Stimulated activated CD4-positive, alpha-beta T cell treated with anti-CD3 and anti-CD28 coated beads, Interleukin-1b, Interleukin-23, amount 100 ng/mL, for 4 hours (primary cell): Measurements from ENCODE around the gene CFAP410.
"Not testable (repeated sequence)": the region's sequence is repeated elsewhere in the genome, so short reads cannot be mapped to it uniquely, and the experiment has no call there.

Source experiments
- DNase-seq, 2 donors: peaks; one replicate each; pipeline ENCODE4 v3.0.0-alpha.2; 2020; ENCODE audit warnings: low read depth in 2 of 2

CFAP410 gene

DNA sequence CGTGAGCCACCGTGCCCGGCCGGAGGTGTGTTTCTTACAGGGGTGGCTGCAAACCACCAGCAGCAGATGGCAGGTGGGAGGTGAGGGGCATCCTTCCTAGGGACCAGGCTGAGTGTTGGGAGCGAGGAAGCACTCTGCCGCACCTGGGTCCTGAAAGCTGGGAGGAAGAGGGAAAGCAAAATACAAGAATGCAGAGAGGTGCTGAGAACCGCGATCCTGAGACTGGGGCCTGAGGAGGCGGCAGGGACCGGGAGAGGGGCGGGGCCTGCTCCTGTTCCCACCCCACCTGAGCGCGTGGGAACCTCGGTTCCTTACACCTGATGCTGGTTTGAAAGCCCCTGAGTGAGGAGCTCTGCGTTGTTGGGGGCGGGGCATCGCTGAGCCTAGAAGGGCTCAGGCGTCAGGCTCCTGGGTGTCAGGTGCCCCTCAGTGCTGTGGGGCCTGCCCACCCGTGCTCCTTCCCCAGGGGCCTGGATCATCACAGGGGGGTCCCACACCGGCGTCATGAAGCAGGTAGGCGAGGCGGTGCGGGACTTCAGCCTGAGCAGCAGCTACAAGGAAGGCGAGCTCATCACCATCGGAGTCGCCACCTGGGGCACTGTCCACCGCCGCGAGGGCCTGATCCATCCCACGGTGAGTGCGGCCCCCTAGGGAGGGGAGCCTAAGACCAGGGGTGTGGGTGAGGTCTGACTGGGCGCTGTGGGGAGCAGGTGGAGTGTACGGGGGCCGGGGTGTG lies 29.7 kb upstream of the CFAP410 start:
- no peak for DNase-seq

DNA sequence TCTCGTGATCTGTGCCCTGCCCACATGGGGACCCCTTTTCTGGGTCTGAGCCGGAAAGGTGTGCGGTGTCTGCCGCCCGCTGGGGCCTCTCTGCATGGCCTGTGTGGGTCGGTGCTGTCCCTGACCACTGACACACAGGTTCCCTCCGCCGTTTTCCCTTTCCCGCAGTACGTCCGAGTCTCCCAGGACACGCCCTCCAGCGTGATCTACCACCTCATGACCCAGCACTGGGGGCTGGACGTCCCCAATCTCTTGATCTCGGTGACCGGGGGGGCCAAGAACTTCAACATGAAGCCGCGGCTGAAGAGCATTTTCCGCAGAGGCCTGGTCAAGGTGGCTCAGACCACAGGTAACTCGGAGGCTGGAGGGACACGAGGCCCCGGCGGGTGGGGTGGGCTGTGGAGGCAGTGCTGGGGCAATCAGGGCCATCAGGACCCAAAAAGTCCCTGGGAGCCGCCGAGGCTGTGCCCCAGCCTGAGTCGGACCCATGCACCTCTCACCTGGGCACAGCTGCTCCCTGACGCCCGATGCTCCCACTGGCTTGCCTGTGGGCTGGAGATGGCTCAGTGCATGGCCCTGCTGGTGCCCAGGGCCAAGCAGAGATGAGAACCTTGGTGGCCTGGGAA lies 27.5 kb upstream of the CFAP410 start:
- DNase-seq: no peak

DNA sequence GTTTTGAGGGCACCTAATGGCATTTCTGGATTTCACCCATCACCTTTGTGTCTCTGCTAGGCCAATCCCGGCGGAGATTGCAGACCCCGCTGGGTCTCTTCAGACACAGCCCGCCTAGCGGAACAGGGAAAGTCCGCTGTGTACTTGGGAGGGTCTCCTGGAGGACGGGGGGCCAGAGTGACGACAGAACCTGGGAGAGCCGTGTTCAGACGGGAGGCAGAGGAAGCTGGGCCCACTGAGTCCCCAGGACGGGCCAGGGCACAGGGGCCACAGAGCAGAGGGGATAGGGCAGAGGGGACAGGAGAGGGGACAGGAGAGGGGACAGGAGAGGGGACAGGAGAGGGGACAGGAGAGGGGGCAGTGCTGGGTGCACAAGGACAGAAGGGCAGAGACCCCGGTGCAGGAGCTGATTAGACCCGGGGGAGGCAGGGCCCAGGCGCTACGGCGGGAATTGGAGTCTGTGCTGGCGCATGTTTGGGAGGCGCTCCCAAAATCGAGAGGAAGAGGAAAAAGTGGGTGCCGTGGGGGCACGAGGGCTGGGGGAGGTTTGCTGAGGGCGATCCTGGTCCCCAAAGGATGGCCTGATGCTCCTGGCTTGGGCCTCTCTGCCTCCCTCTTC lies 26.9 kb upstream of the CFAP410 start:
- no peak for DNase-seq

DNA sequence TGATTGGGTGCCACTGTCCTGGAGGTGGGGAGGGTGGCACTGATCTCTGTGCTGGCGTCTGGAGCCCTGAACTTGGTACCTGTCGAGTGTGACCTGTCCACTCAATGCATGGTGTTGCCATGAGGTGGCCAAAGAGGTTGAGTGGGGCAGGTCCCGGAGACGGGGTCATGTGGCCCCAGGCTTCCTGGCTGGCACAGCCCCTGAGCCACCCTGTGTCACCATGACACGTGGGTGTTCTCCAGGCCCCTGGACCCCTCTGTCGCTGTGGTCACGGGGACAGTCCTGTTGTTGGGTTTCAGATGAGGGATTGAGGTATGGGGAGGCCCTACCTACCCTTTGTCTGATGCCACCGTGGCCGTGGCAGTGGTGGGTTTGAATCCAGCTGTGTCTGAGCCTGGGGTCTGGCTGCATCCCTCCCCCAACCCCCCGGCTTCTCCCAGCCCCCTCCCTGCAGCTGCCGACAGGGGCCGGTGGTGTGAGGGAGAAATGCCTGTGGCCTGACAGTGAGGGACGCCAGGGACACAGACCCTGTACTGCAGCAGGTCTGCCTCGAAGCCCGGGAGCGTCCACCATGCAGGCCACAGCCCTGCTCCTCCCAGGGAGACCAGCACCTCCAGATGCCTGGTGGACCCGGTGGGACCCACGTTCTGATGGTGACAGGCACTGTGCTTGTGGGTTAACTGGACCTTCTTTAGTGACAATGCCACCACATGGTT lies 26.2 kb upstream of the CFAP410 start:
- DNase-seq: no peak

DNA sequence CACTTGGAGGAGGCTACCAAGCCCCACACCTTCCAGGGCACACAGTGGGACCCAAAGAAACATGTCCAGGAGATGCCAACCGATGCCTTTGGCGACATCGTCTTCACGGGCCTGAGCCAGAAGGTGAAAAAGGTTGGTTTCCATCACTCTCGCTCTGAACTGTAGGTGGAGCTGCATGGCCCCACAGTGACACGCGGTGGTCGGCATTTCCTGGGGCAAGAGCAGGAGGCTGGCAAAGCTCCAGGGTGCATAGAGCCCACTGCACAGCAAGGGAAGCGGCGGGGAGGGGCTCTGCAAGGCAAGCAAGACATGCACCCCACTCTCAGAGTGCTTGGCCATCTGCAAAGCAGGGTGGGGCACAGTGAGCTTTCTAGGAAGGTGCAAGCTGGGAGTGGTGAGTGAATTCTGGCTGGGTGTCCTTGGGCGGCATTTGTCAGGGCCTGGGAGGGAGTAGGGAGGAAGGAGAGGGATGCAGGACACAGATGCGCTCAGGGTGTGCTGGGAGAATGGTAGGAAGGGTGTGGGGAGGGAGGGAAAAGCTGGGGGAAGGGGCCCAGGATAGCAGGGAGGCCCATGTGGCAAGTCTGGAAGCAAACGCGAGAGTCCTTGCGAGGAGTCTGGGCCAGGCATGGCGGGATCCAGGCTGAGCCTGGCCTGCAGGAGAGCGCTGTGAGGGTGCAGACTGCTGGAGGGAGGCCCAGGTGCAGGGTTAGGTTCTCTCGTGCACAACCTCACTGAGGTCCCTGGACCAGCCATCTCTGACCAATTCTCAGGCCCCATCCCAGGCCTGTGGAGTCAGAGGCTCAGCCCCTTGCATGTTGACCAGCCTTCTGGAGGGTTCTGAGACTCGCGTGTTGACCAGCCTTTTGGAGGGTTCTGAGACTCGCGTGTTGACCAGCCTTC lies 25.2 kb upstream of the CFAP410 start:
- no peak for DNase-seq

DNA sequence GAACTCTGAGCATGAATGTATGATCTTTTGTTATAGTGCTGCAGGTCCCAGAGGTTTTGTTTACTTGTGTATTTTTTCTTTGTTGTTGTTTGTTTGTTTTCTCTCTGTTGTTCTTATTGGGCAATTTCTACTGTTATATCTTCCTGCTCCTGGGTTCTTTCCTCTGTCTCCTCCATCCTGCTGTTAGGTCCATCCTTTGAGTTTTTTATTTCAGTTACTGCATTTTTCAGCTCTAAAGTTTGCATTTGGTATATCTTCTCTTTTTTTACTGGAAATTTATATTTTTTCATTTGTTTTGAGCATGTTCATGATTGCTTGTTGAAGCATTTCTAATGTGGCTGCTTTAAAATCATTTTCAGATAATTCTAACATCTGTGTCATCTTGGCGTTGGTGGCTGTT lies 24.1 kb upstream of the CFAP410 start:
- DNase-seq: no peak

DNA sequence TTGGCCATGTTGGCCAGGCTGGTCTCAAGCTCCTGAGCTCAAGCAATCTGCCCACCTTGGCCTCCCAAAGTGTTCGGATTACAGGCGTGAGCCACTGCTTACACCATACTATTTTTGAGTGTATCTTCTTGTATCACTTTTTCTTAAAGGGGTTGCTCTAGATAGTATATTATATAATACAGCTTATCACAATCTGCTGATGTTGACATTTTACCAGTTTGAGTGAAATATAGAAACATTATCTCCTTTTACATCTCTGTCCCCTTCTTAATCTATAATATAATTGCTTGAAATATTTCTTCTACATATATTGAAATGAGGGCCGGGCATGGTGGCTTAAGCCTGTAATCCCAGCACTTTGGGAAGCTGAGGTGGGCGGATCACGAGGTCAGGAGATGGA lies 22.7 kb upstream of the CFAP410 start:
- not testable (repeated sequence) for DNase-seq

DNA sequence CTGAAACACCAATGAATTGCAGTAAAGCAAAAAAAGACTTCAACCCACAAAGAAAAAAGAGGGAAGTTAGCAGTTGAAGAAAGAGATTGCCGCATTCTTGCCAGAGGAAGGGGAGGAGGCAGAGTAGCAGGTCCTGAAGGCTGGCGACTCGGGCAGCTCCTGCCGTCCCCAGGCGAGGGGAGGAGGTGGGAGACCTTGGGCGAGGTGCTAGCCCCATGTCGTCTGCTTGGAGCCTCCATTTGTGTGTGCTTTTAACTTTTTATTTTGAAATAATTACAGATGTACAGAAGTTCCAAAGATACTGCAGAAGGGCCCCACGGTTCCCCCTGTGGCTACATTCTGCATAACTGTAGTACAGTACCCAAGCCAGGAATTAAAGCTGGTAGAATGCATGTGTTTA lies 21.0 kb upstream of the CFAP410 start:
- DNase-seq: no peak

DNA sequence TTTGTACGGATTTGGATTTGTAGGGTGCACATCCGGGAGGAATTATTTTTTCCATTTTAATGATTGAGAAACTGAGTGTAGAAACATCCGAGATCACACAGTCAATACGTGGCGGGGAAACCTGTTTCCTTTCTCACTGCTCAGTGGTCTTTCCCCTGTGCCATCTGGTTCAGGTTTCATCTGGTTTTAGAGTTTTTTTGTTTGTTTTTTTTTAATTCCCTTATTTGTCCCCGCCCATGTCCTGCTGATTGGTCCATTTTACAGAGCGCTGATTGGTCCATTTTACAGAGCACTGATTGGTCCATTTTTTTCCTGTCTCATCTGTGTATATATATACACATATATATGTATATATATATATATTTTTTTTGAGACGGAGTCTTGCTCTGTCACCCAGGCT lies 20.2 kb upstream of the CFAP410 start:
- no peak for DNase-seq

DNA sequence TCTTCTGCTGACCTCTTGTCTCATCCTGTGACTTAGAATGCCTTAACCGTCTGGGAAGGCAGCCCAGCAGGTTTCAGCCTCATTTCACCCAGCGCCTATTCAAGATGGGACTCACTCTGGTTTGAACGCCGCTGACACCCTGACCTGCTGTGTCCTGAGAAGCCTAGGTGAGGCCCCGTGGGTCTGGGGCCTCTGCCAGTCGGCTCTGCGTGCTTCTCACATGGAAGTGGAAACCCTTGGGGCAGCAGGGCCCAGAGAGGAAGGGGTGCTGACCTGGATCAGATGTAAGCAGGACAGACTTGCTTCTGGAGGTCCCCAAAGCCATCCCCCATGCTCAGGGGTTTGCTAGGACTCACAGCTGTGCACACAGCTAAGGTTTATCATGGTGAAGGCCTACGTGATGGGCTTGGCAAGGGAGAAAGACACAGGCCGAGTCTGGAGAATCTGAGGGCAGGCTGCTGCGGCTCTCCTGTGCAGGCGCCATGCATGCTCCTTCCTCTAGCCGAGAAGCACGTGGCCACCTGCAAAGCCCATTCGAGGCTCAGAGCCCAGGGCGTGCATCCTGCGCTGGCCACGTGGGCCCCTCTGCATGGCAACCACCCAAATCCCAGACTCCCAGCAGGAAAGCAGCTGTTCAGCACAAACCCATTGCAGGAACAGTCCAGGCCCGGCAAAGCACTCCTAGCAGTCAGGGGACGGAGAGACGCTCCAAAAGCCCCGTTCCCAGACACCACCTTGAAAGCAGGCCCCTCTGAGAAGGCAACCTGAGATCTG lies 18.1 kb upstream of the CFAP410 start:
- no peak for DNase-seq

DNA sequence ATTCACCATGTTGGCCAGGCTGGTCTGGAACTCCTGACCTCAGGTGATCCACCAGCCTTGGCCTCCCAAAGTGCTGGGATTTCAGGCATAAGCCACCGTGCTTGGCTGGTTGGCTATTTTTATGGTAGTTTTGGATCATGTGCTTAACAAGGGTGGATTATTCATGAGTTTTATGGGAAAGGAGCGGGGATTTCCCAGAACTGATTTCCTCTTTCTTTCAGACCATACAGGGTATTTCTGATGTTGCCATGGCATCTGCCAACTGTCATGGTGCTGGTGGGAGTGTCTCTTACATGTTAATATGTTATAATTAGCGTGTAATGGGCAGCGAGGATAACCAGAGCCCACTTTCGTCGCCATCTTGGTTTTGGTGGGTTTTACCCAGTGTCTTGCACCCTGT lies 17.4 kb upstream of the CFAP410 start:
- DNase-seq: no peak

DNA sequence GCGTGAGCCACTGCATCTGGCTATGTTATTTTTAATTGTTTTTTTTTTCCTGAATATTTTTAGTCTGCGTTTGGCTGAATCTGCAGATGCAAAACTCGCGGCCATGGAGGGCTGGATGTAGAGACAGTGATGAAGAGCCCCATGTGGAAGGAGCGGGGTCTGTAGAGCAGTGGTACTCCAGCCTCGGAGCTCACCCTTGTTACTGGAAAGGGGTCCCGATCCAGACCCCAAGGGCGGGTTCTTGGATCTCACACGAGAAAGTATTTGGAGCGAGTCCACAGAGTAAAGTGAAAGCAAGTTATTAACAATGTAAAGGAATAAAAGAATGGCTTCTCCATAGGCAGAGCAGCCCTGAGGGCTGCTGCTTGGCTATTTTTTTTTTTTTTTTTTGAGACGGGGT lies 17.0 kb upstream of the CFAP410 start:
- DNase-seq: no peak

DNA sequence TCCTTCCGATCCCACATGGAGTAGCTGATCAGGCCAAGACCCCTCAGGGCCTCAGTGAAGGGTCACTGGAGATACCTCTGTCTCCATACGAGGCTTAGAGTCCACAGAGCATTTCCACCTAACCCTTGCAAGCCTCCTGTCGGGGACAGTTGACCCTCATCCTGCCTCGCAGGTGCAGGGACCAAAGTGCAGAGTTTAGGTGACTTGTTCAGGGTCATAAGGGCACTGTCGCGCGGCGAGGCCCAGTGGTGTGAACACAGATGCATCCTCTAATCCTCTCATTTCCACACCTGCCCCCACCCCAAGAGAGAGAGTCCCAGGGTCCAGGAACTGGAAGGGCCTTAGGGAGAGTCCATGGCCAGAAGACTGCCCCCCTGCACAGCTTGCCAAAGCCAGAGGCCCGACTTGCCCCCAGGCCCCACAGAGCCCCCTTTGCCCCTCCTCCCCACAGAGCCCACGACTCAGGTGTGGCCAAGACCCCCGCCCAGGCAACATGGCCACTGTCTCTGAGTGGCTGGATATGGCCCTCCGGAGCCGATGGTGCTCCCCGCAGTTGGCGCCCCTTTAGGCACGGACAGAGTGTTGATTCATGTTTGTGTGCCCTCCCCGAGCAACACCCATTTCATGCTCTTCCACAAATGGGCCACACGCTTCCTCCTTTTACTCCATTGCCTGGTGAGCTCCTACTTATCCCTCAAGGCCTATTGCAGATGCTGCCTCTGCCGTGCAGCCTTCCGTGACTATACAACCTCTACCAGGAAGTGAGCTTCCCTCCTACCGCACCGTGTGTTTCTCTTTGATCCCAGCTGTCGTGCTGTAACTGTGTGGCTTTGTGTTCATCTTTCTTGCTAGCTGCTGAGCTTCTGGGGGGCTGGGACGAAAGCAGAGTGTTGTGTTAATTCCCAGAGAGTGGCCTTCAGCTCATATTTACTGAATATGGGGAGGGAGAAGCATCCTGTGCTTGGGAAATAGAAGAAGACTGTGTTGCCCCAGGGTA lies 15.9 kb upstream of the CFAP410 start:
- DNase-seq: no peak

DNA sequence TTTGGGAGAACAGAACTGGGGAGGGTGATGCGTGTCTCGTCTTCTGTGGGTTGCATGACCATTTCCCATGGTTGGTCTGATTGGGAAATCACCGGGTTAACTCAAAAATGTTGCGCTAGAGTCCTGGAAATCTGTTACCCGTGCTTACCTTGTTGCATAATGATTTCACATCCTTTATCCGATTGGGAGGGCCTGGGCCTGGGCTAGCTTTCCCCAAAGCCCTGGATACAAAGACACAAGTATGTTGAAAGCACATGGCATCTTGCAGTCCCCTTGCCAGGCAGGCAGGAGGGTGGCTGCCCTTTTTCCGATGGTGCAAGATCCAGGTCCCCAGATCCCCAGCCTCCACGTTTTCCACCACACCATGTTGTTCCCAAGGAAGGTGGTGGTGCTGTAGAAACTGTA lies 14.8 kb upstream of the CFAP410 start:
- DNase-seq: no peak

DNA sequence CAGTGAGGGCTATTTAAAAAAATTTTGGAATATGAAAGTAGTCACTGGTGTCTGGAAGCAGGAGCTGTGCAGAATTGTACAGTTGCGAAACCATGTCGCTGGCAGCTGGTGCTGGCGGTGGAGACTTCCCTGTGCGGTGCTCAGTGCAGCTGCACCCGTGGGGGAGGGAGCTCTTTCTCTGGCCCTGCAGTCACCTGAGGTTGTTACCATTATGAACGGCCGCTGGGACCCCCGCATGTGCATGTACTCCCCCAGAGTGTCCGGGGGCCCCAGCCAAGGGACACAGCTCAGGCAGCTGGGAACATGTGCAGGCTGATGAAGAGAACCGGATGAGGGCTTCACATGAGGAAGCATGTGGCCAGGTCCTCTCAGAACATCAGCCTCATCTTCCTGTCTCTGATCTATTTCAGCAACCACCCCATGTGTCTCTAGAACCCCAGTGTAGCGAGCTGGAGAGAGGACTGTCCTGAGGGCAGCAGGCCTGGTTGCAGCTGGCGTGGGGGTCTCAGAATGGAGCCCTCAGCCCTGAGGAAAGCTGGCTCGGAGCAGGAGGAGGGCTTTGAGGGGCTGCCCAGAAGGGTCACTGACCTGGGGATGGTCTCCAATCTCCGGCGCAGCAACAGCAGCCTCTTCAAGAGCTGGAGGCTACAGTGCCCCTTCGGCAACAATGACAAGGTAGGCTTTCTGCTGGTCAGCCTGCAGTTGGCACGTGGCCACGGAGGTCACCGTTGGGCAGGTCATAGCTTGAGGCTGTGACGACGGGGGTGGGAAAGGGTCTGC lies 14.2 kb upstream of the CFAP410 start, which contains the start of gene TRPM2:
TRPM2 (plus strand) TSS at position 431 of the 780 bp plus-strand sequence; CDS start at position 511, 80 bp downstream.
- peak in 1 of 2 donors; percentile 21 for DNase-seq

DNA sequence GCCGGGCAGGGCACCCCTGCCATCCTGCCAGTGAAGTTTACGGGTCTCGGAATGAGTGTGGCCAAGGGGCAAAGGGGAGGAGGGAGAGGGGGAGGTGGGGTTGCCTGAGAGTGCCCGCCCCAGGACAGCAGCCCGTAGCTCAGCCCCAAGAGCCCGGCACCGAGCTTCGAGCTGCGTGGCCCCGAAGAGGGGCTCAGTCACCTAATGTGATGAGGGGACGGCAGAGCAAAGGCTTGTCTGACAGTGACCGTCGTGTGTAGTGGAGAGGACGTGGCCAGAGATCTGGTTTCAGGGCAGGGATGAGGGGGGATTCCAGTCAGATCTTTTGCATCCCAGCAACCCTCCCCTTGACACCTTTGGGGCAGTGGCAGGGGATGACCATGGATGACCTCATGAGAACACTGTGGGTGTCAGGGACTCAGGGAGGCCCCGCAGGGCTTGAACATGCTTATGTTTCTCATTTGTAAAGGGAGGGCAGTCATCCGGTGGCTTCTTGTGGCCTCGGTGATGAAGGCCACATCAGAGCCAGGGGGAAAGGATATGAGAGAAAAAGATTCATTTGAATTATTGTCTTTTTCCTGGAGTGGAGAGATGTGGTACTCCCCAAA lies 13.2 kb upstream of the CFAP410 start:
- no peak for DNase-seq

DNA sequence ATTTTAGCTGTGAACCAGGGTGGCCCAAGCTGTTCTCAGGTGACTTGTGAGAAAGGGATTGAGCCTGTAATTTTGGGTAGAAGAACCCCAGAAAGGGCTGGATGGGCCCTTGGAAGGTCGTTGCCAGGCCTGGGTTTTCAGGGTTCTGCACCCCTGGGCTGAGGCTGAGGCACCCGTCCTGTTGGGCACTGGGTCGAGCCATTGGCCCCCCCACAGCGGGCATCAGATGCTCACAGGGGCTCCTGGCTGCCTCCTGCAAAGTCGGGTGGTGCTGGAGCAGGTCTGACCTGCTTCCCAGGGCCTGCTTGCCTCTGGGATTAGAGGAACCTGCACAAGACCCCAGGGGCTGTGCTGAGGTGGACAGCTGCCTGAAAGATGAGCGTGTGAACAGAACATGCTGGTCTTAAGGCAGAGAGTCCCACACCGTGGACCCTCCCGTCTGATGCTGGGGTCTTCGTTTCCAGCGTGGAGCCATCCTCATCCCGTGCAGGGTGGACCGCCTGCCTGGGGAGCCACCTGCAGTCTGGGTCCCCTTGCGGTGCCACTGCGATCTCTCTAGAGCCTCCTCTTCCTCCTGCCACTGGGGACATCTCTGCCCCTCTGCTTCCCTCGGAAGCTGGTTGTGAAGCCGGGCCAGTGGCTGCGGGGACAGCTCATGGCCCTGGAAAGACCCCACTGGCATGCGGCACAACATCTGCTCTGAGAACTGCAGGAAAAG lies 12.5 kb upstream of the CFAP410 start:
- no peak for DNase-seq
